Activated T-helper 2 cell treated with anti-CD3 and anti-CD28 coated beads, Interferon-gamma antibody, Interleukin-2, Interleukin-4, amounts not matched to agents 10 μg/mL and 5 μg/mL and 100 μg/mL, durations not matched to agents 14 hours and 24 hours and 36 hours (primary cell): ENCODE measurements around the gene EDRF1. TPM values are rescaled to one million over a fixed set of nuclear protein-coding genes. Genes with fewer than 3 reads are reported as not detected.

Source experiments
- DNase-seq: peaks from one replicate; pipeline ENCODE4 v3.0.0; 2021; ENCODE audit warnings: low spot score
- H3K27ac Mint-ChIP-seq: one replicate; pipeline ENCODE4 v1.8.0; 2021; ENCODE audit warnings: mixed read lengths
- H3K27me3 Mint-ChIP-seq: one replicate; pipeline ENCODE4 v1.8.0; 2021; ENCODE audit warnings: low read depth, mixed read lengths
- H3K36me3 Mint-ChIP-seq: one replicate; pipeline ENCODE4 v1.8.0; 2021; ENCODE audit warnings: low read depth, mixed read lengths
- H3K4me1 Mint-ChIP-seq: one replicate; pipeline ENCODE4 v1.8.0; 2021; ENCODE audit warnings: low read depth, mixed read lengths
- H3K4me3 Mint-ChIP-seq: one replicate; pipeline ENCODE4 v1.8.0; 2021; ENCODE audit warnings: low read depth, mild to moderate bottlenecking, moderate library complexity, mixed read lengths
- H3K9me3 Mint-ChIP-seq: one replicate; pipeline ENCODE4 v1.8.0; 2021; ENCODE audit warnings: mixed read lengths
- intact Hi-C: fragments of 100-400 bp; cut with micrococcal nuclease; formaldehyde crosslinking; loops from one replicate; pipeline ENCODE4 v1.15.1; 2023
- total RNA-seq: library from RNA; stranded (reverse); gene quantifications from 2 replicates; pipeline ENCODE4 v1.2.3, GENCODE V29; 2022

EDRF1 gene
- total RNA-seq, 1 donor from 2014 or later = 40.3 TPM

GRCh38 chr10:125757742-125758141, 38.2 kb downstream of the EDRF1 start:
- Mint-ChIP-seq H3K27me3 (no peaks in the 10 kb centered on the region), H3K36me3 (peaks cover 76% of the 10 kb centered on the region), H3K4me1 (peaks cover 2% of the 10 kb centered on the region), H3K9me3 (no peaks in the 10 kb centered on the region), H3K4me3 (no peak overlapping the region), H3K27ac (no peak overlapping the region)
- no peak for DNase-seq
- intact Hi-C loops = no loop called here

- Mint-ChIP-seq H3K27ac (no peak overlapping the region), H3K9me3 (no peaks in the 10 kb centered on the region), H3K4me1 (peaks cover 2% of the 10 kb centered on the region), H3K36me3 (peaks cover 71% of the 10 kb centered on the region), H3K27me3 (no peaks in the 10 kb centered on the region), H3K4me3 (no peak overlapping the region)
- no peak for DNase-seq
- intact Hi-C loops = no loop called here
Observed at GRCh38 chr10:125761961-125762360, 42.5 kb downstream of the EDRF1 start.

DNA sequence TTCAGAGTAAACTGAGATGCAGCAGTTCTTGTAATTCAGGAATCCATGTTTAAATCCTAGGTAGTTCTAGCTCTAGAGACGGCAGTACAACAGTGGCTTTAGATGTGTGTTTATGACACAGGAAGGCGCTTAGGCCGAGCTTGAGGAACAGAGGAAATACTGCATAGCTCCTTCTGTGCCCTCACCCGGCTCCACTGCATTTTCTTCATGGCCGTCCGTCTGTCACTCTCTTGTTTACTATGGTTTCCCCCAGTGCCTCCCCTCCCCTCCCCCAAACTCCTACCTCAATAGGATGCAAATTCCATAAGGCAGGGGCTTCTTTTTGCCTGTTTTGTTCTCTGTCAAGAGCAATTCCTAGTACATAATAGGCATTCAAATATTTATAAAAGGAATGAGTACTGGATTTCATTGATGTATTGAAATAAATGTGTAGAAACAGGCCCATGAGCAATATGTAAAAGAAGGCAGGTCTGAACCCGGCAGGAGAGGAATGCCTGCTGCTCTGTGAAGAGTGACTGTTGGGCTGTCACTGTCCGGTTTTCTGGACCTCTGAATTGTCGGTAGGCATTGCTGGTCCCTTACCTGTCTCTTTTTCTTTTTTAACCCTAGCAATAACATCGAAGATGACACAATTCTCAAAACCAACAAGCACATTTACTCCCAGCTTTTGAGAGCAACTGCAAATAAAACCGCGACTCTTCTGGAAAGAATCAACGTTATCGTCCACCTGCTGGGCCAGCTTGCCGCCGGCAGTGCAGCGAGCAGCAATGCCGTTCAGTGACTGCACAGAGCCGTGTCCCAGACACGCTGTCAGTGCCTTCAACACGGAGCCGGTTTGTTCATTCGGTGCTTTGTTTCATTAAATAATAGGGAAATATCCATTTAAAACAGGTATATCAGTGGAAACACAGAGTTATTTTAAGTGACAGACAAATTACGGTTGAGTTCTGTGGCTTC, 43.5 kb downstream of the EDRF1 start:
- H3K36me3 Mint-ChIP-seq = peaks cover 70% of the 10 kb centered on the region
- intact Hi-C loops = no loop called here
- H3K4me3 Mint-ChIP-seq = no peak overlapping the region

GRCh38 chr10:125765835-125766234, 46.3 kb downstream of the EDRF1 start:
- no peaks in the 10 kb centered on the region for H3K9me3 Mint-ChIP-seq
- H3K27ac Mint-ChIP-seq = no peak overlapping the region
- H3K27me3 Mint-ChIP-seq = no peaks in the 10 kb centered on the region
- H3K36me3 Mint-ChIP-seq = peaks cover 52% of the 10 kb centered on the region
- no peaks in the 10 kb centered on the region for H3K4me1 Mint-ChIP-seq
- intact Hi-C loops = no loop called here
- H3K4me3 Mint-ChIP-seq = no peak overlapping the region
- no peak for DNase-seq

More for the DNA sequence above, 43.5 kb downstream of the EDRF1 start:
- peaks cover under 1% of the 10 kb centered on the region for H3K4me1 Mint-ChIP-seq
- H3K27me3 Mint-ChIP-seq = no peaks in the 10 kb centered on the region
- no peaks in the 10 kb centered on the region for H3K9me3 Mint-ChIP-seq
- H3K27ac Mint-ChIP-seq = no peak overlapping the region
- no peak for DNase-seq

GRCh38 chr10:125766511-125766910, 47.0 kb downstream of the EDRF1 start:
- H3K4me1 Mint-ChIP-seq = no peaks in the 10 kb centered on the region
- H3K27me3 Mint-ChIP-seq = no peaks in the 10 kb centered on the region
- peaks cover 48% of the 10 kb centered on the region for H3K36me3 Mint-ChIP-seq
- no peak overlapping the region for H3K27ac Mint-ChIP-seq
- no peak for DNase-seq
- no peak overlapping the region for H3K4me3 Mint-ChIP-seq
- no peaks in the 10 kb centered on the region for H3K9me3 Mint-ChIP-seq
- intact Hi-C loops = no loop called here

DNA sequence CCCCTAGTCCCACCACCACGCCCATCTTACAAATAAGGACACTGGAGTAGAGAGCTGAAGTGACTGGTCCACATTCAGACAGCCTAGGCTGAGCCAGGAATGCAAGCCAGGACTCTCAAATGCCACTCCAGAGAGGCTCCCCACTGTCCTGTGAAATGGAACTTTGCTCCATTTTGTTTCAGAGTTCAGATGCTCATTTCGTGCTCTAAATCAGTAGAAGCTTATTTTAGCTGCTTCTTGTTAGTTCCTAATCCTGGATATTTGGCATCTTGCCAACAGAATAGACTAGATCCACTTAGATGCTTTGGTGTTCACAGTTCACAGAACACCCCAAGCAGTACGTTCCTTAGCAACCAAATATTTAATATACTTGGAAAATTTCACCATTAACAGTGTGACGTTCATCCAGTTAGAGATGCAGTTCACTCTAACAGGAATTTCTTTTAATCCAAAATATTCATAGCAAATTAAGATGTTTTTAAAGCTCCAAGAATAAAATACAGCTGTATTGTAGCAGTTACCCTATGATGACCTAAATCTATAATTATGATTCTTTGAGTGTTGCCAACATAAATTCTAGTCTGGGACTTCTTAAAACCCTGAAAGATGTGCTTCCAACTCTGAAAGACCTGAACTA, 48.8 kb downstream of the EDRF1 start:
- Mint-ChIP-seq H3K4me1 (no peaks in the 10 kb centered on the region), H3K4me3 (no peak overlapping the region), H3K27me3 (no peaks in the 10 kb centered on the region), H3K9me3 (no peaks in the 10 kb centered on the region), H3K27ac (no peak overlapping the region), H3K36me3 (peaks cover 34% of the 10 kb centered on the region)
- no peak for DNase-seq
- intact Hi-C loops = no loop called here

GRCh38 chr10:125769175-125769574, 49.7 kb downstream of the EDRF1 start:
- peaks cover 28% of the 10 kb centered on the region for H3K36me3 Mint-ChIP-seq
- H3K4me3 Mint-ChIP-seq = no peak overlapping the region
- intact Hi-C loops = no loop called here

DNA sequence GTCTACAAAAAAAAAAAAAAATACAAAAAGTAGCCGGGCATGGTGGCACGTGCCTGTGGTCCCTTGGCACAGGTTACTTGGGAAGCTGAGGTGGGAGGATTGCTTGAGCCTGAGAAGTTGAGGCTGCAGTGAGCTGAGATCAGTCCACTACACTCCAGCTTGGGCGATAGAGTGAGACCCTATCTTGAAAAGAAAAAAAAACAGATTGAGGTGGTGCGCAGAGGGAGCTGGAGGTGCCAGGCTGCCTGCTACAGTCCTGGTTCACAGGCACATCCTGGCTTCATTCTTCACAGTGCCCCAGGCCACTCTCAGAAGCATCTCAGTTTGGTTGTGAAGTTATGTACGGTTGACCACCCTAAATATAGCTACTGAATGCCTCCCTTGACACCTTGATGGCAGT, 51.3 kb downstream of the EDRF1 start:
- Mint-ChIP-seq H3K27me3 (no peaks in the 10 kb centered on the region), H3K9me3 (no peaks in the 10 kb centered on the region), H3K4me3 (no peak overlapping the region), H3K36me3 (peaks cover 14% of the 10 kb centered on the region), H3K27ac (no peak overlapping the region), H3K4me1 (no peaks in the 10 kb centered on the region)
- intact Hi-C loops = no loop called here
- no peak for DNase-seq

More at GRCh38 chr10:125769175-125769574, 49.7 kb downstream of the EDRF1 start:
- Mint-ChIP-seq H3K4me1 (no peaks in the 10 kb centered on the region), H3K9me3 (no peaks in the 10 kb centered on the region), H3K27me3 (no peaks in the 10 kb centered on the region), H3K27ac (no peak overlapping the region)
- DNase-seq = no peak

DNA sequence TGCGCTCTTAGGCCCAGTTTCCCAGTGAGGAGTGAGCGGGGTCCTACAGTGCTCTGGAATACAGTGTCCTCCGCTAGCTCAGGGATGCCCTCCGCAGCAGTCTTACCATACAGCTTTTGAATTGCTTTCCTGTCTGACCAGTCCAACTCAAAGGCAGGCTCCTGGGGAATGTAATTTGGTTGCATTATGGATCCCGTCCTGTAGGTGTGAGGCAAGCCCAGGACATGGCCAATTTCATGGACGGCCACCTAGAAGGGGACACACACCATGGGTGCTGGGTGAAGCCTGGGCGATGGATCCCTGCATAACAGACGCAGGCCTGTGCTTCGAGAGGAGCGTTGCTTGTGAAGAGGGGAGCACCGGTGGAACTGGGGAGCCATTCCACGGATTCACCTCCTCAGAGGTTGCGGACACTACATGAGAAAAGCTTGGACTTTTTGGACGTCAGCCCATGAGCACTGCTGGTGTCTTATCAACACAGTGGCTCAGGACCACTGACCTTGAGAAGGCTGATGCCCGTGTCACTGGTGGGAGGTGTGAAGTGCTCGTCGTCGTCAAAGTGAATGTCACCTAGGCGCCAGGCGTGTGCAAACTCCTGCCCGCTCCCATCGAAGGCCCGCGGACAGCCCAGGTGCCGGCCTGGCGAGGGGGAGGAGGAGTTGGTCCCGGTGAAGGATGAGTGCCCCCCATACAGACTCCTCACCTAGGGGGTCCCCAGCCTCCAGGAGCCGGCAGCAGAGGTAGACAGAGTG, 52.8 kb downstream of the EDRF1 start:
- no peak overlapping the region for H3K27ac Mint-ChIP-seq
- no peaks in the 10 kb centered on the region for H3K27me3 Mint-ChIP-seq
- no peak overlapping the region for H3K4me3 Mint-ChIP-seq
- peaks cover 6% of the 10 kb centered on the region for H3K36me3 Mint-ChIP-seq
- no peak for DNase-seq
- no peaks in the 10 kb centered on the region for H3K9me3 Mint-ChIP-seq
- intact Hi-C loops = no loop called here
- no peaks in the 10 kb centered on the region for H3K4me1 Mint-ChIP-seq

- intact Hi-C loops = no loop called here
- H3K36me3 Mint-ChIP-seq = peaks cover under 1% of the 10 kb centered on the region
- no peaks in the 10 kb centered on the region for H3K9me3 Mint-ChIP-seq
- DNase-seq = no peak
- H3K4me3 Mint-ChIP-seq = no peak overlapping the region
- no peaks in the 10 kb centered on the region for H3K27me3 Mint-ChIP-seq
- H3K4me1 Mint-ChIP-seq = no peaks in the 10 kb centered on the region
- H3K27ac Mint-ChIP-seq = no peak overlapping the region
Observed at GRCh38 chr10:125772864-125773180, 53.3 kb downstream of the EDRF1 start.

DNA sequence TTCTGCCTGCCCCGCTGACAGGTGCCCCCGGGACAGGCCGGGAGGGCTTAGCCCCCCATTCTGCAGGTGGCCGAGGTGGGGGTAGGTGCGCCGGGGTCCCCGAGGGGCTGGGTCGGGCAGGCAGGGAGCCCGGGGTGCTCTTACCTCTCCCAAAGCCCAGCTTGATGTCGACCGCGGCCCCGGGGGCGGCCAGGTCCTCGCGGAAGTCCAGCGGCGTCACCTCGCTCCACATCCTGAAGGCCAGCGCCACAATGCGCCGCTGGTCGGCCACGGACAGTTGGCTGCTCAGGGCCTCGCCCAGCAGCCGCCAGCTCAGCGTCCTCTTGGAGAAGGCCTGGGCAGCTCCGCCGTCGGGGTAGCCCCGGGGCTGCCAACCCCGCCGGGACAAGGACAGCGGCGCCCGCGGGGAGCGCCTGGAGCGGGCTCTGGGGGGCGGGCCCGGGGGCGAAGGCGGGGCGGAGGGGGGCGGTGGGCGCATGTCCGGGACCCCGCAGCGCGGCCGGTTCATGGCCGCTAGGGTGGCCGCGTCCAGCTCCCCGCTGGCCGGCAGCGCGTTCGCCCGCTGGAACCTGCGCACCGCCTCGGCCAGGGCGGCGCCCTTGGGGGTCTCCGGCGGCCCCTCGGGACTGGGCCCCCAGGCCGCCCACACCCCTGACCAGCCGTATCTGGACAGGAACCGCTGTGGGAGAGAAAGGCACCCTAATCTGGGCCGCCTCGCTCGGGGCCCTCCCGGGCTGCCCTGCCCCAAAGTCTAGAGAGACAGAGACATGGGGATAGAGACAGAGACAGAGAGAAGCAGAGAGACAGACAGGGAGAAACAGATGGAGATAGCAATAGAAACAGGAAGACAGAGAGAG, 54.4 kb downstream of the EDRF1 start:
- no peaks in the 10 kb centered on the region for H3K4me1 Mint-ChIP-seq
- DNase-seq = no peak
- H3K9me3 Mint-ChIP-seq = no peaks in the 10 kb centered on the region
- H3K27ac Mint-ChIP-seq = no peak overlapping the region
- H3K36me3 Mint-ChIP-seq = no peaks in the 10 kb centered on the region
- intact Hi-C loops = no loop called here
- H3K27me3 Mint-ChIP-seq = no peaks in the 10 kb centered on the region
- H3K4me3 Mint-ChIP-seq = no peak overlapping the region

GRCh38 chr10:125774581-125775191, 55.2 kb downstream of the EDRF1 start:
- intact Hi-C loops = no loop called here
- no peak overlapping the region for H3K4me3 Mint-ChIP-seq
- no peak overlapping the region for H3K27ac Mint-ChIP-seq
- no peak for DNase-seq
- H3K36me3 Mint-ChIP-seq = no peaks in the 10 kb centered on the region
- H3K27me3 Mint-ChIP-seq = peaks cover 4% of the 10 kb centered on the region
- no peaks in the 10 kb centered on the region for H3K9me3 Mint-ChIP-seq
- no peaks in the 10 kb centered on the region for H3K4me1 Mint-ChIP-seq
